CD14-positive monocyte (primary cell): ENCODE measurements around the gene CDH22. TPM values are rescaled to one million over a fixed set of nuclear protein-coding genes. Genes with fewer than 3 reads are reported as not detected.

Source experiments
- DNase-seq, 3 donors: peaks; one replicate each; pipeline ENCODE4 v3.0.0-alpha.2; 2011 to 2022
- H2AFZ ChIP-seq: 2 replicates; pipeline ENCODE4 v1.6.0; 2012; ENCODE audit warnings: mild to moderate bottlenecking, low read depth, low read length, inconsistent platforms; ENCODE audit not compliant: insufficient read depth, poor library complexity, severe bottlenecking
- H3K27ac ChIP-seq, 2 donors: 1 replicate in 1 of 2; 2 replicates in 1 of 2; pipeline ENCODE4 v1.5.1; 2012 to 2013; ENCODE audit warnings: low read length in 2 of 2, control low read depth in 1 of 2, inconsistent platforms in 1 of 2, low read depth in 1 of 2, mild to moderate bottlenecking in 1 of 2
- H3K27me3 ChIP-seq, 2 donors: one replicate each; pipeline versions ENCODE4 v1.6.0 to v1.6.1; 2011 to 2013; ENCODE audit warnings: low read length in 2 of 2; ENCODE audit not compliant: control insufficient read depth in 2 of 2, insufficient read depth in 2 of 2
- H3K36me3 ChIP-seq, 2 donors: replicated peaks in 1 of 2; 1 replicate in 1 of 2; 2 replicates in 1 of 2; pipeline versions ENCODE4 v1.5.1 to v1.6.1; 2012 to 2013; ENCODE audit warnings: low read length in 2 of 2, control low read depth in 1 of 2, inconsistent platforms in 1 of 2, mild to moderate bottlenecking in 1 of 2; ENCODE audit not compliant: insufficient read depth in 2 of 2, control insufficient read depth in 1 of 2
- H3K4me1 ChIP-seq, 2 donors: 1 replicate in 1 of 2; 2 replicates in 1 of 2; pipeline versions ENCODE4 v1.5.1 to v1.6.1; 2012 to 2013; ENCODE audit warnings: low read length in 2 of 2, control low read depth in 1 of 2, inconsistent platforms in 1 of 2, mild to moderate bottlenecking in 1 of 2, moderate library complexity in 1 of 2; ENCODE audit not compliant: insufficient read depth in 2 of 2, control insufficient read depth in 1 of 2
- H3K4me2 ChIP-seq: replicated peaks from 2 replicates; pipeline ENCODE3; 2012; ENCODE audit warnings: low read length, moderate library complexity, mild to moderate bottlenecking; ENCODE audit not compliant: poor library complexity, severe bottlenecking; ENCODE audit errors: extremely low read depth
- H3K4me3 ChIP-seq, 3 experiments: fragments of 200-600 bp in 1 of 3; sonication (generic) in 1 of 3; replicated peaks in 1 of 3; 1 replicate in 2 of 3; 2 replicates in 1 of 3; pipeline ENCODE4 v1.5.1; 2011 to 2013; ENCODE audit warnings: low read length in 3 of 3, mild to moderate bottlenecking in 3 of 3, control low read depth in 2 of 3, low read depth in 2 of 3, inconsistent platforms in 1 of 3, moderate library complexity in 1 of 3
- H3K79me2 ChIP-seq: 2 replicates; pipeline ENCODE4 v1.6.0; 2012; ENCODE audit warnings: mild to moderate bottlenecking, control low read depth, inconsistent platforms, low read length, moderate library complexity; ENCODE audit not compliant: insufficient read depth
- H3K9ac ChIP-seq: 2 replicates; pipeline ENCODE4 v1.6.0; 2017; ENCODE audit warnings: low read length, mild to moderate bottlenecking; ENCODE audit not compliant: insufficient read depth, poor library complexity, severe bottlenecking
- H3K9me3 ChIP-seq, 2 donors: replicated peaks in 1 of 2; 1 replicate in 1 of 2; 2 replicates in 1 of 2; pipeline versions ENCODE4 v1.5.1 to v1.6.1; 2012 to 2013; ENCODE audit warnings: low read length in 2 of 2, control low read depth in 1 of 2; ENCODE audit not compliant: control insufficient read depth in 1 of 2, insufficient read depth in 1 of 2
- H4K20me1 ChIP-seq: 2 replicates; pipeline ENCODE4 v1.6.0; 2012; ENCODE audit warnings: mild to moderate bottlenecking, low read length, control low read depth, moderate library complexity; ENCODE audit not compliant: insufficient read depth
- H3K27ac Mint-ChIP-seq, 7 donors: one replicate each; pipeline ENCODE4 v1.8.0; 2020; ENCODE audit warnings: mild to moderate bottlenecking in 7 of 7, mixed read lengths in 7 of 7, moderate library complexity in 6 of 7, inconsistent platforms in 2 of 7
- H3K27me3 Mint-ChIP-seq, 3 donors: one replicate each; pipeline ENCODE4 v1.8.0; 2021 to 2022; ENCODE audit warnings: low read depth in 3 of 3, mild to moderate bottlenecking in 3 of 3, mixed read lengths in 3 of 3, moderate library complexity in 3 of 3, inconsistent platforms in 1 of 3
- H3K36me3 Mint-ChIP-seq, 2 donors: one replicate each; pipeline ENCODE4 v1.8.0; 2020; ENCODE audit warnings: mixed read lengths in 2 of 2, inconsistent platforms in 1 of 2, mild to moderate bottlenecking in 1 of 2
- H3K4me1 Mint-ChIP-seq: one replicate; pipeline ENCODE4 v1.8.0; 2020; ENCODE audit warnings: mild to moderate bottlenecking, mixed read lengths
- H3K4me3 Mint-ChIP-seq, 2 donors: one replicate each; pipeline ENCODE4 v1.8.0; 2020; ENCODE audit warnings: mild to moderate bottlenecking in 2 of 2, mixed read lengths in 2 of 2, moderate library complexity in 1 of 2
- H3K9me3 Mint-ChIP-seq, 7 donors: one replicate each; pipeline ENCODE4 v1.8.0; 2020 to 2022; ENCODE audit warnings: mixed read lengths in 7 of 7, mild to moderate bottlenecking in 6 of 7, moderate library complexity in 6 of 7, inconsistent platforms in 2 of 7
- WGBS: methylation state at CpG from one replicate; pipeline ENCODE4 v1.1.5; 2013; ENCODE audit warnings: missing lambda C conversion rate; ENCODE audit not compliant: insufficient coverage; 5-methylcytosine and 5-hydroxymethylcytosine counted together
- intact Hi-C, 2 donors: fragments of 100-400 bp; cut with micrococcal nuclease; formaldehyde crosslinking; loops; one replicate each; pipeline versions ENCODE4 v1.15.0 to v1.15.1; 2023
- polyA plus RNA-seq, 3 donors: library from polyadenylated mRNA; depleted of rRNA in 1 of 3; unstranded in 2 of 3; stranded (reverse) in 1 of 3; fragments of 300-500 nt in 2 of 3; fragments of >200 nt in 1 of 3; fragmentation: Illumina TruSeq in 2 of 3; gene quantifications; 1 replicate in 2 of 3; 2 replicates in 1 of 3; pipeline ENCODE4 v1.2.3, GENCODE V29; 2012 to 2021
- TF ChIP-seq, protein P1 (sequence below): fragments of 200-600 bp; IDR thresholded peaks from one replicate; pipeline ENCODE4 v1.8.0; 2022; ENCODE audit warnings: antibody characterized with exemption, mild to moderate bottlenecking

The CDH22 gene
- polyA plus RNA-seq, 3 donors, result not detected

DNA sequence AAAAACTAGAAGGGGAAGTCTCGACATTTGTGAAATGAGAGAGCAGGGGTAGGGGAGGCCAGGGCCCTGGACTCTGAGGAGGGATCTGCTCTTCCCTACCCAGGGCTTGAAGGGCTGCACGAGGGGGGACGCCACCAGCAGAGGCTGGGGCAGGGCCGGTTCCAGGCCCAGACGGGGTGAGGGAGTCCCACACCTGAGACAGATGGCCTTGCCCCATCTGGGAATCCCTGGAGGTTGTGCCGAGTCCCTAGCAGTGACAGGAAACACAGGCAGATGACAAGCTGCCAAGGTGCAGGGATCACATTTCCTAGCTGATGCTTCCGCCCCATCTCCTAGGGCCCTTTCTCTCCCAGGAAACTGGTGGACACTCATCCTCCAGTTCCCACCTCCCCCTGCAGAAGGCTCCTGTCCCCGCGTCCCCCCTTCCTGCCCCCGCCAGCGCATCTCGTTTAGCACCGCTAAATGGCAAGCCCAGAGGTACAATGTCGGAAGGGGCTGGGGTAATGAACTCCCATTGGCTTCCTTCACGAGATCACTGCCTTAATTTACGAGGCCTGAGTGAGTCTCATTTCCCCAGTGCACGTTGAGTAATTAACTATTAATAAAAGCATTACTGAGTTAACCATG is 35.2 kb upstream of the CDH22 start:
- no peak overlapping the region for H3K27ac ChIP-seq
- peaks cover under 1 to 18% of the 10 kb centered on the region in 2 donors for H3K36me3 ChIP-seq
- WGBS, result 5% methylated on average over 8 of the region's 17 CpGs
- H3K9me3 ChIP-seq, result no peaks in the 10 kb centered on the region
- no peak overlapping the region for H2AFZ ChIP-seq
- H3K4me2 ChIP-seq, result no peak overlapping the region
- TF ChIP-seq, protein P1, sequence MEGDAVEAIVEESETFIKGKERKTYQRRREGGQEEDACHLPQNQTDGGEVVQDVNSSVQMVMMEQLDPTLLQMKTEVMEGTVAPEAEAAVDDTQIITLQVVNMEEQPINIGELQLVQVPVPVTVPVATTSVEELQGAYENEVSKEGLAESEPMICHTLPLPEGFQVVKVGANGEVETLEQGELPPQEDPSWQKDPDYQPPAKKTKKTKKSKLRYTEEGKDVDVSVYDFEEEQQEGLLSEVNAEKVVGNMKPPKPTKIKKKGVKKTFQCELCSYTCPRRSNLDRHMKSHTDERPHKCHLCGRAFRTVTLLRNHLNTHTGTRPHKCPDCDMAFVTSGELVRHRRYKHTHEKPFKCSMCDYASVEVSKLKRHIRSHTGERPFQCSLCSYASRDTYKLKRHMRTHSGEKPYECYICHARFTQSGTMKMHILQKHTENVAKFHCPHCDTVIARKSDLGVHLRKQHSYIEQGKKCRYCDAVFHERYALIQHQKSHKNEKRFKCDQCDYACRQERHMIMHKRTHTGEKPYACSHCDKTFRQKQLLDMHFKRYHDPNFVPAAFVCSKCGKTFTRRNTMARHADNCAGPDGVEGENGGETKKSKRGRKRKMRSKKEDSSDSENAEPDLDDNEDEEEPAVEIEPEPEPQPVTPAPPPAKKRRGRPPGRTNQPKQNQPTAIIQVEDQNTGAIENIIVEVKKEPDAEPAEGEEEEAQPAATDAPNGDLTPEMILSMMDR, result no peak
- no peak for DNase-seq
- peaks cover 17 to 18% of the 10 kb centered on the region in 2 donors for H3K36me3 Mint-ChIP-seq
- H3K4me1 Mint-ChIP-seq, result peaks cover 15% of the 10 kb centered on the region
- no peaks in the 10 kb centered on the region for H3K9me3 Mint-ChIP-seq
- H3K27me3 Mint-ChIP-seq, result peaks cover 33 to 44% (median 36%) of the 10 kb centered on the region in 3 donors
- no peak overlapping the region for H3K9ac ChIP-seq
- H3K4me1 ChIP-seq, result peaks cover 8 to 12% of the 10 kb centered on the region in 2 donors
- H3K4me3 Mint-ChIP-seq, result peak overlapping the region; percentile 53 to 56
- peaks cover 2% of the 10 kb centered on the region for H4K20me1 ChIP-seq
- H3K27me3 ChIP-seq, result peaks cover 8 to 33% of the 10 kb centered on the region in 2 donors
- H3K79me2 ChIP-seq, result no peaks in the 10 kb centered on the region
- intact Hi-C loops, result no loop called here
- H3K27ac Mint-ChIP-seq, result peak overlapping the region in 2 of 7 donors; percentile 75 to 78
- H3K4me3 ChIP-seq, result no peak overlapping the region

DNA sequence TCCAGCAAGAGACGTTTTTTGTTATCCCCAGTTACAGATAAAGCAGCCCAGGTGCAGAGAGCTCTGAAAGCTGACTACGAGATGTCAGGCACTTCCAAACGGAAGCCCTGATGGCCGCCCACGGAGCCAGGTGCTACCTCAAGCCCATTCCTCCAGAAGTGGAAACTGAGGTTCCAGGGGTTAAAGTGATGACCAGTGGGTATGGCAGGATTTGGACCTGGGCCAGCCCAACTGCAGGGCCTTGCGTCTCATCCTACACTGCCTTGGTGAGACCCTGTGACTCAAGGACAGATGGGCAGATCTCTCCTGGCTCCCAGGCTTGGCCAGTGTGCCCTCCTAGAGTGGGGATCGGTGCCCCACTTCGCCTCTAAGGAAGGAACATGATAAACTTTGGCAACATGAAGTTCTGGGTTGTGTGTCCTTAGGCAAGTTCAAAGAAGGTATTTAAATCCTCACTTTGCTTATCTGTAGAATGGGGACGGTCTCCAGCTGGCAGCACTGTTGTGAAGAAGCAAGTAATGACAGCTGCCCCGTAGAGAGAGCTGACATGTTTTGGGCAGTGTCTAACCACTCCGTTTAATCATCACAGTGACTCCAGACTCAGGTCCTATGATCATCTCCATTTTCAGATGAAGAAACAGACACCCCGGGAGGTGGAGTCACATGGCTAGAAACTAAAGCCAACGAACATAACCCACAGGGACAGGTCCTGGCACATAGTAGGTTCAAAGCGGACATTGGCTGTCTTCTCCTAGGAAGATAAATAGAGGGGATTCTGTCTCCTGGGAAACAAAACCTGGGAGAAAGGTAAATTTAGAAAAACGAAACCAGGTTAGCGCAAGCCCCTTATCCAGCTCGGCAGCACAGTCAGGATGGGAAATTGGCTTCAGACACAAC is 34.4 kb upstream of the CDH22 start:
- H3K27me3 ChIP-seq, result peaks cover 8 to 33% of the 10 kb centered on the region in 2 donors
- no peak overlapping the region for H3K27ac ChIP-seq
- peak overlapping the region in 2 of 7 donors; percentile 75 to 78 for H3K27ac Mint-ChIP-seq
- H4K20me1 ChIP-seq, result no peaks in the 10 kb centered on the region
- intact Hi-C loops, result no loop called here
- peaks cover 0 to 12% of the 10 kb centered on the region in 2 donors for H3K36me3 ChIP-seq
- H3K9me3 Mint-ChIP-seq, result no peaks in the 10 kb centered on the region
- no peak overlapping the region for H3K9ac ChIP-seq
- peak in 1 of 3 donors; percentile 26 for DNase-seq
- peaks cover 13 to 15% of the 10 kb centered on the region in 2 donors for H3K36me3 Mint-ChIP-seq
- H3K9me3 ChIP-seq, result no peaks in the 10 kb centered on the region
- TF ChIP-seq, protein P1, result no peak
- WGBS, result 66% methylated on average over 10 of the region's 17 CpGs
- H3K4me3 Mint-ChIP-seq, result peak overlapping the region; percentile 53 to 56
- H2AFZ ChIP-seq, result no peak overlapping the region
- H3K4me2 ChIP-seq, result no peak overlapping the region
- peaks cover 8 to 12% of the 10 kb centered on the region in 2 donors for H3K4me1 ChIP-seq
- peaks cover 15% of the 10 kb centered on the region for H3K4me1 Mint-ChIP-seq
- peaks cover 33 to 46% (median 36%) of the 10 kb centered on the region in 3 donors for H3K27me3 Mint-ChIP-seq
- H3K4me3 ChIP-seq, result no peak overlapping the region
- no peaks in the 10 kb centered on the region for H3K79me2 ChIP-seq
